Activated naive CD4-positive, alpha-beta T cell treated with anti-CD3 and anti-CD28 coated beads, Interleukin-2, amount 50 U/mL, for 24 hours (primary cell): Measurements from ENCODE around the gene NDUFS7.

Experiments
- H3K27ac Mint-ChIP-seq: one replicate; pipeline ENCODE4 v1.8.0; 2021; ENCODE audit warnings: mild to moderate bottlenecking, mixed read lengths
- H3K27me3 Mint-ChIP-seq: one replicate; pipeline ENCODE4 v1.8.0; 2021; ENCODE audit warnings: mixed read lengths
- H3K36me3 Mint-ChIP-seq: one replicate; pipeline ENCODE4 v1.8.0; 2021; ENCODE audit warnings: mixed read lengths
- H3K4me1 Mint-ChIP-seq: one replicate; pipeline ENCODE4 v1.8.0; 2021; ENCODE audit warnings: mixed read lengths
- H3K4me3 Mint-ChIP-seq: one replicate; pipeline ENCODE4 v1.8.0; 2021; ENCODE audit warnings: mild to moderate bottlenecking, mixed read lengths
- H3K9me3 Mint-ChIP-seq: one replicate; pipeline ENCODE4 v1.8.0; 2021; ENCODE audit warnings: mixed read lengths

NDUFS7 gene

DNA sequence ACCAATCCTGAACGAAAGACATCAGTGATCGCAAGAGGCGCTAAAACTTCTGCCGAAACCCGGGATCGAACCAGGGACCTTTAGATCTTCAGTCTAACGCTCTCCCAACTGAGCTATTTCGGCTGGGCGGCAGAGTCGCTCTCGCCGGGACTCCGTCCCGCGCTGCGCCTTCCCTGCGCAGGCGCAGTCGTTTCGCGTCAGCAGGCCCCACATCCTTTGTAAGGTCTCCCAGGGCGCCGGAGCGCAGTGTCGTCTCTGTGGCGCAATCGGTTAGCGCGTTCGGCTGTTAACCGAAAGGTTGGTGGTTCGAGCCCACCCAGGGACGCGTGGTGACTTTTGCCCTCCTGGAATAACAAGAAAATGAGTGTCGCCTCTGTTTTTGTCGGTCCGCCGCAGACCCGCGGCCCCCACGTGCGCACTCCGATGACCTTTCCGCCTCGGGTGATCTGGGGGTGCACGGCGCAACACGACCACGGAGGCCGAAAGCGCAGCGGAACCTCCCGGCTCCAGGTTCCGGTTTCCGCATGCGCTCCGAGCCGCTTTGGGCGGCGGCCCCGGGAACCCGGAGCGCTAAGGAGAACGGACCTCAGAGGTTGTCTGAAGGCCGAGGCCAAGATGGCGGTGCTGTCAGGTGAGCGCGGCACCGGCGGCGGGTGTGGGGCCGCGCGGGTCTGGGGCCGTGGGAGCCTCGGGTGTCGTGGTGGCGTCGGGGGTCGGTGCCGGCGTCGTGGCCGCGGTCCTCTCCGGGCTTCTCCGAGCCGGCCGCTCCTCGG lies at the start of gene NDUFS7:
Gene NDUFS7, plus strand, starts transcription at position 596 of the 773 bp plus-strand sequence. Its CDS starts 20 bp downstream, at position 616.
- H3K27me3 Mint-ChIP-seq, result peaks cover 3% of the 10 kb centered on the region

GRCh38 chr19:1336079-1336684 lies 47.5 kb upstream of the NDUFS7 start:
- Mint-ChIP-seq H3K36me3 (no peaks in the 10 kb centered on the region), H3K9me3 (no peaks in the 10 kb centered on the region), H3K27me3 (no peaks in the 10 kb centered on the region), H3K27ac (no peak overlapping the region), H3K4me3 (no peak overlapping the region), H3K4me1 (no peaks in the 10 kb centered on the region)

More for the DNA sequence above, at the start of gene NDUFS7:
- H3K4me3 Mint-ChIP-seq, result peak within 1 kb of the TSS; percentile 91
- no peaks in the 10 kb centered on the region for H3K9me3 Mint-ChIP-seq
- peaks cover 22% of the 10 kb centered on the region for H3K4me1 Mint-ChIP-seq
- peak within 1 kb of the TSS; percentile 100 for H3K27ac Mint-ChIP-seq
- peaks cover 6% of the 10 kb centered on the region for H3K36me3 Mint-ChIP-seq

- Mint-ChIP-seq H3K27ac (no peak overlapping the region), H3K4me3 (no peak overlapping the region), H3K27me3 (no peaks in the 10 kb centered on the region), H3K9me3 (no peaks in the 10 kb centered on the region), H3K4me1 (peaks cover 4% of the 10 kb centered on the region), H3K36me3 (no peaks in the 10 kb centered on the region)
Measured at GRCh38 chr19:1340681-1341469, 42.8 kb upstream of the NDUFS7 start.

DNA sequence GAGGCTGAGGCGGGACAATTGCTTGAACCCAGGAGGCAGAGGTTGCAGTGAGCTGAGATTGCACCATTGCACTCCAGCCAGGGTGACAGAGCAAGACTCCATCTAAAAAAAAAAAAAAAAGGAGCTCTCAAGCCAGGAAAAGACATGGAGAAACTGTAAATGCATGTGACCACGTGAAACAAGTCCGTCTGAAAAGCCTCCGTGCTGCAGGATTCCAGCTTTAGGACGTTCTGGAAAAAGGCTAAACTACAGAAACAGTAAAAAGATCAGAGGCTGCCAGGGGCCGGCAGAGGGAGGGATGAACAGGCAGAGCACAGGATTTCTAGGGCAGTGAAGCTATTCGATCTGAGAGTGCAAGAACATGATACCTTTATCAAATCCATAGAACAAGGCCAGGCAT lies 40.7 kb upstream of the NDUFS7 start:
- no peaks in the 10 kb centered on the region for H3K27me3 Mint-ChIP-seq
- no peaks in the 10 kb centered on the region for H3K9me3 Mint-ChIP-seq
- no peak overlapping the region for H3K27ac Mint-ChIP-seq
- H3K4me1 Mint-ChIP-seq, result peaks cover 4% of the 10 kb centered on the region
- no peaks in the 10 kb centered on the region for H3K36me3 Mint-ChIP-seq
- no peak overlapping the region for H3K4me3 Mint-ChIP-seq

GRCh38 chr19:1349211-1349610 lies 34.5 kb upstream of the NDUFS7 start:
- peaks cover 4% of the 10 kb centered on the region for H3K4me1 Mint-ChIP-seq
- H3K27ac Mint-ChIP-seq, result no peak overlapping the region
- H3K9me3 Mint-ChIP-seq, result no peaks in the 10 kb centered on the region
- no peaks in the 10 kb centered on the region for H3K36me3 Mint-ChIP-seq
- H3K4me3 Mint-ChIP-seq, result no peak overlapping the region
- H3K27me3 Mint-ChIP-seq, result no peaks in the 10 kb centered on the region

DNA sequence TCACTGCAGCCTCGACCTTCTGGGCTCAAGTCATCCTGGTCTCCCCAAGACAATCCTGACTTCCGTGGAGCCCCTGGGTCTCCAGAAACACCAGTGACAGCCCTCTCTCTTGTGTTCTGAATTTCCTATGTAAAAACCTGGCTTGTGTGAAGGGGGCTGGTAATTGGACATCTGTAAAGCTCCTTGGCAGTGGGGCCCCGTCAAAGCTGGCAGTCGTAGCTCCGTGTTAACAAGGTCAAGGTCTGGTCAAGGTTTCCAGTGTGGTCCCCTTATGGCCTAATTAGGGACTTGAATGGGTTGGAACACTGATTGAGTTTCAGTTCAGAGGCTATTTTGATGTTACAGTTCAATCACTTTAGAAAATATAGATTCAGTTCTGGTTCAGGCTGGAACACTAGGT lies 32.8 kb upstream of the NDUFS7 start:
- H3K4me1 Mint-ChIP-seq, result peaks cover 5% of the 10 kb centered on the region
- H3K27ac Mint-ChIP-seq, result no peak overlapping the region
- H3K9me3 Mint-ChIP-seq, result no peaks in the 10 kb centered on the region
- no peaks in the 10 kb centered on the region for H3K36me3 Mint-ChIP-seq
- no peak overlapping the region for H3K4me3 Mint-ChIP-seq
- no peaks in the 10 kb centered on the region for H3K27me3 Mint-ChIP-seq

GRCh38 chr19:1351381-1351851 lies 32.3 kb upstream of the NDUFS7 start:
- Mint-ChIP-seq H3K4me3 (no peak overlapping the region), H3K27me3 (no peaks in the 10 kb centered on the region), H3K36me3 (no peaks in the 10 kb centered on the region), H3K4me1 (peaks cover 10% of the 10 kb centered on the region), H3K9me3 (no peaks in the 10 kb centered on the region), H3K27ac (no peak overlapping the region)

DNA sequence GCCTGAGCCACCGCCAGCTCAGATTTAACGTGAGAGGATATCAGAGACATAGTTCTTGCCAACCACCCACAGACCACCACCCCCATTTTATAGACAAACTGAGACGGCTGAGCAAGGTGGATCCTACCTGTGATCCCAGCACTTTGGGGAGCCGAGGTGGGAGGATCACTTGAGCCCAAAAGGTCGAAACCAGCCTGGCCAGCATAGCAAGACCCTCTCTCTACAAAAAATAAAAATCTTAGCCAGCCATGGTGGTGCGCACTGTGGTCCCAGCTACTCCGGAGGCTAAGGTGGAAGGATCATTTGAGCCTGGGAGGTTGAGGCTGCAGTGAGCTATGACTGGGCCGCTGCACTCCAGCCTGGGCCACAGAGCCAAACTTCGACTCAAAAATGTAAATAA lies 30.6 kb upstream of the NDUFS7 start:
- H3K9me3 Mint-ChIP-seq, result no peaks in the 10 kb centered on the region
- H3K4me3 Mint-ChIP-seq, result peak overlapping the region; percentile 26

GRCh38 chr19:1354970-1355567 lies 28.6 kb upstream of the NDUFS7 start:
- no peak overlapping the region for H3K27ac Mint-ChIP-seq
- peaks cover 15% of the 10 kb centered on the region for H3K4me1 Mint-ChIP-seq
- peaks cover 5% of the 10 kb centered on the region for H3K36me3 Mint-ChIP-seq

More for the DNA sequence above, 30.6 kb upstream of the NDUFS7 start:
- H3K27ac Mint-ChIP-seq, result no peak overlapping the region
- peaks cover 15% of the 10 kb centered on the region for H3K4me1 Mint-ChIP-seq
- H3K27me3 Mint-ChIP-seq, result no peaks in the 10 kb centered on the region
- H3K36me3 Mint-ChIP-seq, result peaks cover 4% of the 10 kb centered on the region

DNA sequence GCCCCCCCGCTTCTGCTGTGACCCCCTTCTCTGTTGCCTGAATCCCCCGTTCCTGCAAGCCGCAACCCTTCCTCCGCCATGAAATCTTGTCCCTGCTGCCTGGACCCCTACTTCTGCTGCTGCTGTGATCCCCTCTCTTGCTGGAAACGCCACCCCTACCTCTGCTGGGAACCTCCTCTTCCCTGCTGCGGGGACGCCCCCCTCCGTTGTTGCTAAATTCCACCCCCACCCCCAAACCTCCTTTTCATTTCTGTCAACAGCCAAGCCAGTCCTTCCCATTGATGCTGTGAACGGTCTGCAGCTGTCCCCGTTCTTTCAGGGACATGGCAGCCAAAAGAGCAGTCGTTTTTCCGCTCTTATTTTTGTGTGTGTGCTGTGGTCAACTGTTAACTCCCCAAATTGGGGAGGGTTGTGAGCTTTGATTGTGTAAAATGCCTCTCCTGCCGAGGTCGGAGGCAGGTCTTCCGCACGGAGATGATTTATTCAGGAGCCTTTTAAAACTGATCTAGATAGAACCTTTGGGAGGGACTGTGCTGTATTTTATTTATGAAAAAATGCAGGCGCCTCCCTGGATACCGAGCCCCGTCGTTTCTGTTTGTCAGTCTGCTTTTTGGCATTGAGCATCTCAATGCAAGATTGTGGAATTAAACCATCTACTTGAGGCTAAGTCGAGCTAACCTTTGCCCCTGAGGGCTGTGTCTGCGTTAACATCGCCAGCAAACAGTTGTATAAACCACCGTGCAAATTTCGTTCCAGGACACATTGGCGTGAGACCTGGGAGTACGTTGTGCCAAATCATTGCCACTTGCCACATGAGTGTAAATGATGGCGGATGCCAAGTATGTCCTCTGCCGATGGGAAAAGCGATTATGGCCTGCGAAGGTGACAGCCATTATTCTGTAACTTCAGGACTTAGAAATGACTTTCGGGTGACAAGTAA lies 27.9 kb upstream of the NDUFS7 start:
- Mint-ChIP-seq H3K9me3 (no peaks in the 10 kb centered on the region), H3K36me3 (peaks cover 8% of the 10 kb centered on the region), H3K27ac (peak overlapping the region; percentile 72), H3K27me3 (no peaks in the 10 kb centered on the region), H3K4me1 (peaks cover 15% of the 10 kb centered on the region), H3K4me3 (peak overlapping the region; percentile 91)

More at GRCh38 chr19:1354970-1355567, 28.6 kb upstream of the NDUFS7 start:
- Mint-ChIP-seq H3K27me3 (no peaks in the 10 kb centered on the region), H3K9me3 (no peaks in the 10 kb centered on the region), H3K4me3 (peak overlapping the region; percentile 91)

GRCh38 chr19:1356508-1356865 lies 27.2 kb upstream of the NDUFS7 start:
- H3K4me3 Mint-ChIP-seq, result peak overlapping the region; percentile 91
- peaks cover 15% of the 10 kb centered on the region for H3K4me1 Mint-ChIP-seq
- no peak overlapping the region for H3K27ac Mint-ChIP-seq
- H3K9me3 Mint-ChIP-seq, result no peaks in the 10 kb centered on the region
- peaks cover 8% of the 10 kb centered on the region for H3K36me3 Mint-ChIP-seq
- no peaks in the 10 kb centered on the region for H3K27me3 Mint-ChIP-seq

- Mint-ChIP-seq H3K9me3 (no peaks in the 10 kb centered on the region), H3K36me3 (peaks cover 11% of the 10 kb centered on the region), H3K4me1 (peaks cover 19% of the 10 kb centered on the region), H3K4me3 (no peak overlapping the region), H3K27me3 (no peaks in the 10 kb centered on the region), H3K27ac (no peak overlapping the region)
Measured at GRCh38 chr19:1357531-1358109, 26.1 kb upstream of the NDUFS7 start.

- Mint-ChIP-seq H3K27me3 (no peaks in the 10 kb centered on the region), H3K27ac (no peak overlapping the region), H3K36me3 (peaks cover 11% of the 10 kb centered on the region), H3K4me1 (peaks cover 37% of the 10 kb centered on the region), H3K9me3 (no peaks in the 10 kb centered on the region), H3K4me3 (no peak overlapping the region)
Measured at GRCh38 chr19:1360126-1360817, 23.4 kb upstream of the NDUFS7 start.
